T1000 (cell line): Measurements from ENCODE around the gene MAML2.
"Not testable (repeated sequence)": the region's sequence is repeated elsewhere in the genome, so short reads cannot be mapped to it uniquely, and the experiment has no call there.

Experiments used
- DNase-seq: peaks from one replicate; lab custom pipeline; 2025; ENCODE audit warnings: mixed read lengths; lab: John Stamatoyannopoulos, UW

Gene MAML2

GRCh38 chr11:96271352-96271751, 71.6 kb downstream of the MAML2 start:
- DNase-seq, result not testable (repeated sequence)

- not testable (repeated sequence) for DNase-seq
Measured at GRCh38 chr11:96268527-96268926, 74.5 kb downstream of the MAML2 start.

DNA sequence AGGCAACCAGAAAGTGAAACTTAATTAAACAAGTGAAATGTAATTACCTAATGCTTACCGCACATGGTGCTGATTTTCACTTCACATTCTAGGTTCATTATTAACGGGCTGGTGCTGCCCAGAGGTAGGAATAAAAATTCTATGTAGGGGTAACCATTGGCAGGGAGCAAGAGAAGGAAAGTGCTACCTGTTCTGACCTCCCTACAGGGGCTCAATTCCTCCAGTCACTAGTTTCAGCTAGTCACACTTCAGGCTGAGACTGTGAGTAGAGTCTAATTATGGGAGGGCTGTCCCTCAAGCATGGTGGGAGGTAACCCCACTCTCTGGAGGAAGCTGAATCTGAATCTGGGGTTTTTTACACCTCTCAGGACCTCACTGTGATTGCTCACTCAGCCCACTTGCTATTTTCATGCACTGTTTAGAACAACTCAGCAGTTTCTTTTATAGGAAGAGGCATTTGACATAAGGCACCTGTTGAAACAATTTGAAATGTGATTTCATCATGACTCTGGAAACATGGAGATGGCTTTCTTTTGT, 75.4 kb downstream of the MAML2 start:
- DNase-seq, result no peak

GRCh38 chr11:96267001-96267495, 75.9 kb downstream of the MAML2 start:
- no peak for DNase-seq

- no peak for DNase-seq
Measured at GRCh38 chr11:96265972-96266371, 77.0 kb downstream of the MAML2 start.

- no peak for DNase-seq
Measured at GRCh38 chr11:96265220-96265737, 77.7 kb downstream of the MAML2 start.

DNA sequence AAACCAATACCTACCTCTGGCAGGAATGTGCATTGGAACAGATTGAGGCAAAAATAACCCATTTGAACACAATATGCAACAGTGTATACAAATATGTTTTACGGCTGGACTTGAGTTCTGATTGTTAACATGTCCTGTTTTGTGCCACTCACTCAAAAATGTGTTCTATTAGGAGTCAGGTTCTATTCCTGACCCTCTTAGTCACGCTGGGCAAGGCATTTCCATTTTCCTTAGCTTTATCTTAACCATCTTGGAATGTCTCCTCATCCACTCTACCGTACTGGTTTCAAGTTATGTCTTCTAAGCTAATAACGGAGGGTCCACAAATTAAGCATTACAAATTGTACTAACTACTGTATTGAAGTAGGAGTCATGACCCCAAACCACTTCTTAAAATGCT, 78.6 kb downstream of the MAML2 start:
- DNase-seq, result no peak

DNA sequence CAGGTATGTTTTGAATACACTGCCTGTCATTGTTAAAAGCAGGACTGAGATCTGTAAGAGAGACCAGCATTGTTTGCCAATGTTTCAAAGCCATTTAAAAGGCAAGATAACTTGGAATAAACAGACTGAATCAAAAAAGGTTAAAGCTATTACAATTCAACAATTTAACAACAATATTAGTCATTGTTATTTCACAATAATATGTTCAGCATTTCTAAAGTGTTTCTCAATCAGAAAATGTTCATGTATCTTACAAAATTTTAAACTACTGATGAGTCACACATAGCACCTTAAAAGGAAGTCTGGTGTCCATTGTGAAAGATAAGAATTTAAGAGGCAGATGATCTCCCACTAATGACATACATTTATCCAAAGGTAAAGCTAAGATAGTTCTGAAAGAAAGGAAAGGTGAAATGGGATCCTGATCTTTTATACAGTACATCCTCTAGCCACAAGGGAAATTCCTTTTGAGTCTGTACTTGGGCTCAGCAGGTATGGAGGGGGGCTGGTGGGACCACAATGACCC, 79.7 kb downstream of the MAML2 start:
- DNase-seq, result no peak

GRCh38 chr11:96260532-96260931, 82.5 kb downstream of the MAML2 start:
- DNase-seq, result no peak

- no peak for DNase-seq
Measured at GRCh38 chr11:96260067-96260511, 82.9 kb downstream of the MAML2 start.

- no peak for DNase-seq
Measured at GRCh38 chr11:96259134-96259830, 83.7 kb downstream of the MAML2 start.

DNA sequence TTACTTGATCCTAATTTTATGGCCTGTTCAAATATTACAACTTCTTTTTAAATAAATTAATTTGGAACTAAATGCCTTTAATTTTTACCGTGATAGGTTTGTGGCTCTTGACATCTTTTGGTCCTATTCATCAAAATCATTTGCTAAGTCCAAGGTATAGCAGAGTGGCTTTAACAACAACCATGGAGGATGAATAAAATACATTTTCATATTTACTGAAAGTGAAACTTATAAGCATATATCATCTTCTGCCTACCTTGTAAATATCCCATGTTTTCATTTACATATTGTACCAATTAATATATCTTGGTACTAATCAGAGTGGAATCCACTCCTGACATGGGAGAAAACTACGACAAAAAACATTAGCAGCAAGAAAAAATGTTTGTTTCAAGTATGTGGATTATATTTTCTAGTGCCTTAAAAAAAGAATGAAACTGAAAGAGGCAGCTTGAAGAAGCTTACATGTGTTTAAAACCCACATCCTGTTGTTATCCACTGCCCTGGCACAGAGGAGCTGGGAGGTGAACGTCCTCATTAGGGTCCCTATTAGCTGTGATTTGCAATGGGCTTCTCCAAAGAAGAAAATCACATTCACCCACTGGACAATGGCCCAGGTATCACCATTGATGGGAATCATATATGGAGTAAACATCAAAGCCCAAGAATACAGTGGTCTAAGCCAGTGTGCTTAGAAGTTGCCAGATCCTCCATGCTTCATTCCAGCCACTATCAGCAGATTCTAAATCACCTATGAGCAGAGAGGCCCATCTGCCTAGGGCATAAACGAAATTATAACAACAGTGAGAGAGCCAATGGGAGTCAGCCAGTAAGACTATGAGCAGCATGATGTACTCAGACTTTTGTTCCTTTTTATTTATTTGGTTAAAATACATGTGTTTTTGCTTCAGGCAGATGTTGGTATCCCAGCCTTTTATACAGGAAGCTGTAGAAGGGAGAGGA, 84.7 kb downstream of the MAML2 start:
- DNase-seq, result no peak

- DNase-seq, result no peak
Measured at GRCh38 chr11:96257036-96257435, 86.0 kb downstream of the MAML2 start.

DNA sequence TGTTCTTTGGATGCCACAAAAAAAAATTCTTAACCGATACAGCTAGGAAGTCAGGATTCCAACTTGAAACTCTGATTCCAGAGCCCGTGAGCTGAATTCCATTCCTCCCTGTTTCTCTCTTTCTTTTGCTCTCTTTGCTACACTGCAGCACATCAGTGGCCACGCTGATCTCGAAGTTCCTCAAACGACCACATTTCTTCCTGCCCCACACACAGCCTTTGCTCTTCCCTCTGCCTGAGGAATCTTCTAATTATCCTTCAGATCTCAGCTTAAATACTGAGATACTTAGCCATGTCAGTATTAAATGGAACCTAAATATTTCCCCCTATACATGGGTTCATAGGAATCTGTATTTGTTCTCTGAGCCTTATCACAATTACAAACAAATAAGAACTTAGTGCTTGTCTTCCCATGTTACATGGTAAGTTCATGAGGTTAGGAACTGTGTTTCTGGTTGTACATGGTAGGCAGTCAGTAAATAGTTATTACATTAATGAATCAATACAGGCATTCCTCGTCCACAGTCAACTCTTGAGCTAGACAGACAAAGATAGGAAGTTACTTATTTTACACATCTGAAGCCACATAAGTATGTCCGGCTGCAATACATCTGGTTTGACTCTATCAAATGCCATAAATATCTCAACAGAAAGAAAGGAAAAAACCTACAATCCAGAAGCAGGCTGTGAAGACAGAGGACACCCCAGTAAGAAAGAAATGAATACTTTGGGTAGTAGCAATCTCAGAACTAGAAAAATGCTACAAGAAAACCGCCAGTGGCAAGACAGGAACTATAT, 86.6 kb downstream of the MAML2 start:
- DNase-seq, result no peak

- no peak for DNase-seq
Measured at GRCh38 chr11:96254854-96255253, 88.1 kb downstream of the MAML2 start.

DNA sequence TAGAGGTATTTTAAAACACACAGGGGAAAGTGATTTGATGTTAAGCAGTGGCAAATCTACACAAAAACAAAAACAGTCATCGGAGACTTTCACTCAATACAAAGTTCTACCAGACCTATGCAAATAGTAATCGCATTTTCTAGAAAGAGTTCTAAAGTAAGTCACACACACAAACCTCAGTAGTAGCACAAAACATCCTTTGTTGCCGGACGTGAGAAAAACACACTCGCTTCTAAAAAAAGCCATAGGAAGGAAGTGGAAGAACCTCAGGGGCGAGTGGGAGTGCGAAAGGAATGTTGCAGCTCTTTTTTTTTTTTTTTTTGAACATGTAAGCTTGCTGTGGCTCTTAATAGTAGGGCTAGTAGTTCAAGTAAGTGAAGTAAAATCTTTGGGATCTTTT, 88.9 kb downstream of the MAML2 start:
- no peak for DNase-seq

DNA sequence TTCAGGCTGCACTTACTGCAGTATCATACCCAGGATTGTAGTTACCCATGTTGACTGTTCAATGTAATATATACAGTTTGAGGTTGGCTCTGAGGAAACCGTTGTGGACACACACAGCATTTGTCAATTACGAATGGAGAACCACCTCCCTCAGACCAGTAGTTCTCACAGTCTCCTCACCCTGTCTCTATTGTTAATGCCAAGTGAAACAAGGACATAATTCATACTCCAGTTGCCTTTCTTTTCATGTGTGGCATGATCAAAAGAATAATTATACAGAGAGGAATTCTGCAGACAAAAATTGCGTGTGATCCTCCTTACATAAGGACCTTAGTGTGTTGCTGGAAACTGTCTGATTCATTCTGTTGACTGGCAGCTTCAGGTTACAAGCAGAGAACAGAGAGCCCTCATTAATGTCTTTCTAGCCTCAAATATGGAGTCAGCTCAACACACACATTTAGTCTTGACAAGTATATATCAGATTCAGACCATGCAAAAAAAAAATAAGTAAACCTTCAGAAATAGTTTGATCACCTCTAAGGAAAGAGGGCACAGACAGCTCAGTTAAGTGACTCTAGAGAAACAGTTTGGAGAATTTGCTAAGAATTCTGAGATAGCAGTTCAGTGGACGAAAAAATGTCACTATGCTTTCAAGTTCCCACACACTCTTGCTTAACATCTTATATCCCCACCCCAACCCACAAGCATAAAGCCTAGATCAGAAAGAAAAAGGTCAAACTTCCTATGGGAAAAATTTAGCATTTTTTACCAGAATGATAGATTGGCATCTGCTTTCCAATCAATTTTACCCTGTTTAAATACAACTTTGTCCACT, 96.1 kb downstream of the MAML2 start:
- no peak for DNase-seq

DNA sequence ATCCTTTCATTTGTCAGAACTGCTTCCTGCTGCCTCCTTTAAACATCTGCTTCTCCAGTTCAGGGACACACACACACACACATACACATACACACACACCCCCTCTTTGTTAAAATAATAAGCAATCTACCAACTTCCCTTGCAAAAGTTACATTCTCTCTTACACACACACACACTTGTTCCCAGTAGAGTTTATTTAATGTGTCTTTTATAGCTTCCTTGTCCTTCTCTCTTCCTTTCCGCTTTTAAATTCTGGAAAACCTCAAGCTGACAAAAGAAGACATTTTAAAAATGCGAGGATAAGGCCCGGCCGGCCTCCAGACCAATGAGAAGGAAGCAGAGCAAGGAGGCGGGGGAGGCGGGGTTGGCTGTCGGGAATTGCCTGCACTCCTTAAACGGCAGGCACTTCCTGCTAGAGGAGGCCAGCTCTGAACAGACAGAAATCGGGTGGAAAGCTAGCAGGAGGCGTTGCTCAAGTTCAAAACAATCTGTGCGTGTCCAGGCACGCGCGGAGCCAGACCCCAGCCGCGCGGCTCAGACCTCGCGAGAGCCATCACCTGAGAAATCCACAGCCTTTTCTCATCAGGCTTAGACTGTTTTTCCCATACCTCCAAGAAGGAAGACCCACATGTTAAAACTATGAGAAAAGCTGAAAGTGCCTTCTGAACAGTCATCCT, 99.9 kb downstream of the MAML2 start:
- peak; percentile 72 for DNase-seq

DNA sequence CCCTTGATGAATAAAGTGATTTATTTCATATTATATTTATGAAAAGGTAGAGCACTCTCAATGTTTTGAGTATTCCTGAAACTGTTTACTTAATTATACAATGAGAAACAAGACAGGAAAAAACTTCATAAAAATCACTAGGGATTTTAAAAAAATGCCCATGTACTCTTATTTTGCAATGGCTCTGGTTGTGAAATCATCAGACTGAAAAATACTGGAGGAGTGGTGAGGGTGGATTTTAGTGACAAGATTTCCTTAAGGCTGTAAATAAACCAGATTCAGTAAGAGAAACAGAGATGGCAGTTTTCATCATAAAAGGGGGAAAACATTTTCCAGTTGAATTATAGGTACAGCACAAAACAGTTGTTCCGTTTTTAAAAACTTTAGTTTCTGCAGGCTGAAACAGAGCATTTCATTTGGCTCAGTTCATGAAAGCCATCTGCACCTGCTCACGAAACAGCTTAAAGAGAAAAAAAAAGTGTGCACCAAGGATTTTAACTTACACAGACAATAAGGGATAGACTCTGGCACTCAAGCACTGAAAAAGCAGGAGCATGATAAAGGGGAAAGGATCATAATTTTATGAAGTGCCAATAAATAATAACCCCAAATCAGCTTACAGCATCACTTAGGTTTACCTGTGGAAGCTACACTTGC, 100.7 kb downstream of the MAML2 start:
- no peak for DNase-seq
